COLO668 (cell line): ENCODE measurements around the gene TXN2.
"Not testable (repeated sequence)": the region's sequence is repeated elsewhere in the genome, so short reads cannot be mapped to it uniquely, and the experiment has no call there.

ENCODE experiments used
- DNase-seq: peaks from one replicate; lab custom pipeline; 2025; ENCODE audit not compliant: unreplicated experiment; lab: John Stamatoyannopoulos, UW

Gene TXN2, protein sequence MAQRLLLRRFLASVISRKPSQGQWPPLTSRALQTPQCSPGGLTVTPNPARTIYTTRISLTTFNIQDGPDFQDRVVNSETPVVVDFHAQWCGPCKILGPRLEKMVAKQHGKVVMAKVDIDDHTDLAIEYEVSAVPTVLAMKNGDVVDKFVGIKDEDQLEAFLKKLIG

DNA sequence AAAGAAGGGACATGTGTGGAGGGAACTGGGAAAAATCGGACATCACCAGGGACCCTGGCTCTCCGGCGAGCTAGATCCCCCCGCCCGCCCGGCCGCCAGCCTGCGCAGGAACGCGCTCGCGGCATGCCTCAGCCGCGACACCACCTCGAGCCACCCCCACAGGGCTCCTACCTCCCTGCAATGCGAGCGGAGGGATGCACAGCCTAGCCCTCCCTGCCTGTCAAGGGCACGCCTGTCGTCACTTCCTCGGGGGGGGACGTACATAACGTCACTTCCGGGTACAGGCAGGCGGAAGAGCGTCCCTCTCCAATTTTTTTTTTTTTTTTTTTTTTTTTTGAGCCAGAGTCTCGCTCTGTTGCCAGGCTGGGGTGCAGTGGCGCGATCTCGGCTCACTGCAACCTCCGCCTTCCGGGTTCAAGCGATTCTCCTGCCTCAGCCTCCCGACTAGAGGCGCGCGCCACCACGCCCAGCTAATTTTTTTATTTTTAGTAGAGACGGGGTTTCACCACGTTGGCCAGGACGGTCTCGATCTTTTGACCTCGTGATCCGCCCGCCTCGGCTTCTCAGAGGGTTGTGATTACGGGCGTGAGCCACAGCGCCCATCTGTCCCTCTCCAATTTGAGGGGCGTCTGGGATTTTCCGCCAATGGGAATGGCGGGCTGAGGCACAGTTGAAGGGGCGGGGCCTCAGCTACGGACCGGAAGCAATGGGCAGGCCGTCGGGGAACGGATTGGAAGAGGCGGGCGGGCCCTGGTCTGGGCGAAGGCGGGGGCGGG is at the start of gene TXN2:
TXN2 (minus strand) TSS at position 248 of the 776 bp plus-strand sequence. CDS start 803 bp downstream, outside the sequence.
- DNase-seq, result peak; percentile 97

DNA sequence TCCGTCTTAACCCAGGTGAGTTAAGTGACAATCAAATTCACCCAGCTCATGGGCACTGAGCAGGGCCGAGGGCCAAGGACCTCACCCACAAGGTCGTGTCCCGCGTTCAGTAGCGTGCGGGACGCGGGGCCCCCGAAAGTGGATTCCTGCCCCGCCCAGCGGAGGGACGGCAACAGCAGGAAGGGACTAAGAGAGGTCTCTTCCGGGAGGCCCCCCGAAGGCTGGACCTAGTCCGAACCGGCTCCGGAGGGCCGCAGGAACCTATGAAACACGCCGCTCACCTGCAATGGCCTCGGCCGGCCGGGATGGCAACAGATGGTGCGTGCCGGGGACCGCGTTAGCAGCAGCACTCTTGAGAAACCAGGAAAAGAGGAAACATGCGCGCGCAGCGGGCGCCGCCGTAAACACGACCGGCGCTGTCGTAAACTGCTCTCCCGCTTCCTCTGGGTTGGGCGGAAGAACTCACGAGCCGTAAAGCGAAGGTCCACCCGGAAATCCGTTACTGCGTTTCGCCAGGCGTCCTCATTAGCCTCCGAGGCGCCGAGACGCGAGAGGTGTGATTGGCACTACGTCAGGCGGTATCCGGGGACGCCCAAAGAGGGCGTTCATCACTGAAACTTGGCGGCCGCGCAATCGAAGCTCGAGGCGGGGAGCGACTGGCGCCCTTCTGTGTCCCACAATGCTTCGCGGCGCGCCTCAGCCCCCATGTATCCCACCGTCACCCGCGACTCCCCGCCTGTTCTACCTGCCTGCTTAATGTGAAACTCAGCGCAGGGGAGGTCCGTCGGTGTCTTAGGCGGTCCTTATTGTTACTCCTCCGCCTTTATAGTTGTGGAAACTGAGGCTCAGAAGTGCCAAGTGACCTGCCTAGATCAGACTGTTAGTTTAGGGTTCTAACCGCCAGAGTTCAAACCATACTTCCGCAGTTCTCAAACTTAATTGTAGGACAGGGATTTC is 47.6 kb upstream of the TXN2 start, which contains the start of gene EIF3D:
EIF3D (minus strand) TSS at position 372 of the 957 bp plus-strand sequence. CDS start 3,045 bp downstream, outside the sequence.
- peak; percentile 99 for DNase-seq

DNA sequence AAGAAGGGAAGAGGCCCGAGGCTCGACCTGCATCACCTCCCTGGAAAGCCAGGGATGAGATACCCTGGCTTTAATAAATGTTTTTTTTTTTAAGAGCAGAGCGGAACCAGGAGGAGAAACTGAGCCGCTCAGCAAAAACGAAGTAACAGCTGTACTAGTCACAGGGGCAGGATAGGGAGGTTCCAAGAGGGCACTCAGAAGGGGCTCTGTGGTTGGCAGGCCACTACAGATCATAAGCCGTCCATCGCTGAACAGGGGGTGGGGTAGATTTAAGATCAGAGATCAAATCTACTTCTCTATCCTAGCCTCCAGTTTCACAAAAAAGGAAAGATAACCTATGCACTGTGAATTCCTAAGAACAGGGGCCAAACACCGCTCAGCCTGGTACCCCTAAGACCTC is 46.9 kb upstream of the TXN2 start:
- DNase-seq, result peak; percentile 27

DNA sequence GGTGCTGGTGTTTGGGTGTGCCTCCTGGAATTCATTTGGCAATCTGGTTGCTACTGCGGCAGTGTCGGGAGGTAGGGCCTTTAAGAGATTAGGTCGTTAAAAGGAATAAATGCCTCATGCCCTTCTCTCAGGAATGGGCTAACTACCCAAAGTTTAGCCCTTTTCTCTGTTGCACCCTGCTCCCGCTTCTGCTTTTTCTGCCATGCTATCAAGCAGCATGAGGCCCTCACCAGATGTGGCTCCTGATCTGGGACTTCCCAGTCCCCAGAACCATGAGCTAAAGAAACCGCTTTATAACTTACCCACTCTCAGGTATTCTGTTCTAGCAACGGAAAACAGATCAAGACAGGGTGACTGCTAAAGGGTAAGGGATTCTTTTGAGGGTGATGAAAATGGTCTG is 41.2 kb upstream of the TXN2 start:
- DNase-seq, result no peak

DNA sequence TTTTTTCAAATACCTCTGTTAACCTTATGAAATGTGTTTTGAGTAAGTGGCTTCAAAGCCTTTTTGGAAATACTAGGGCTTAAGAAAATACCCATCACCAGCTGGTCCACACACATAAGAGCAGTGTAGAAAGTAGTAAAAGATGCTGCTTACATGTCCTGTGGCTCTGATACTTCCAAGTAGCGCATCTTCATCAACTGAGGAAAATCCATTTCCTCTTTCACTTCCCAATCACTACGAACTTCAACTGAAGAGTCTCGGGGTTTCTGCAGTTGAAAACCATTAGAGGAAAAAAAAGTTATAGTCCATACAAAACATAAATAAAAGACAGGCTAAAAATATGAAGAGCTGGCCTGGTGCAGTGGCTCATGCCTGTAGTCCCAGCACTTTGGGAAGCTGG is 39.0 kb upstream of the TXN2 start:
- no peak for DNase-seq

DNA sequence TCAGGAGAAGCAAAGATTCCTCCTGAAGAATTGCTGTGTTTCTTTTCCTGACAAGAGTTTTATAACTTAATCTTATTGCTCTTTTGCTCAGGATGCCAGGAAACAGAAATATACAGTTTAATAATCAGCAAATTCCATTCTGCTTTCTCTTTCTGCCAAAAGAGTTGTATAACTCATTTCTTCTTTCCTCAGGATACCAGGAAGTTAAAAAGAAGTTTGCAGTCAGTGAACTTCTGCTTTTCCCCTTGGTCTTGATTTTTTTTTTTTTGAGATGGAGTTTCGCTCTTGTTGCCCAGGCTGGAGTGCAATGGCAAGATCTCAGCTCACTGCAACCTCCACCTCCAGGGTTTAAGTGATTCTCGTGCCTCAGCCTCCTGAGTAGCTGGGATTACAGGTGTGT is 38.5 kb upstream of the TXN2 start:
- DNase-seq, result not testable (repeated sequence)

DNA sequence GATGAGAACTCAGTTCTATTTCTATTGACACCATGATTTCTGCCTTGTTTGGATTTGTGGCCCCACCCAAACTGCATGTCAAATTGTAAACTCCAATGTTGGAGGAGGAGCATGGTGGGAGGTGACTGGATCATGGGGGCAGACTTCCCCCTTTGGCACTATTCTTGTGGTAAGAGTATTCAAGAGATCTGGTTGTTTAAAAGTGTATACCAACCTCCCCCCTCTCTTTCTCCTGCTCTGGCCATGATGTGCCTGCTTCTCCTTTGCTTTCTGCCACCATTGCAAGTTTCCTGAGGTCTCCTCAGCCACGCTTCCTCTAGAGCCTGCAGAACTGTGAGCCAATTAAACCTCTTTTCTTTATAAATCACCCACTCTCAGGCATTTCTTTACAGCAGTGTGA is 33.3 kb upstream of the TXN2 start:
- no peak for DNase-seq

DNA sequence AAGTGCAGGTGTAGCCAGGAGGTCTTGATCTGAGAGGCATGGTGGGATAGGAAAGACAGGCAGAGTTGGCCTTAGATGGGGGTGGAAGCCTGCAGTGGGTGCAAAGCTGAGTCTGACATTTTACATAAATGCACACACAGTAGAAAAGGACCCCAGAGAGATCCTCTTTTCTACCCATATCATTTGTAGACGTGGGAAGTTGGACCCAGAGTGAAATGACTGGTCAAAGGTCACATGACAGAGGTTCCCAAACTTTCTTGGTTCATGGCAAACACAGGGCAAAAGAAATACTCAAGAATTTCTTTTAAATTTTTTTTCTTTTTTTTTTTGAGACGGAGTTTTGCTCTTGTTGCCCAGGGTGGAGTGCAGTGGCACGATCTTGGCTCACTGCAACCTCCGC is 31.6 kb upstream of the TXN2 start:
- DNase-seq, result no peak

DNA sequence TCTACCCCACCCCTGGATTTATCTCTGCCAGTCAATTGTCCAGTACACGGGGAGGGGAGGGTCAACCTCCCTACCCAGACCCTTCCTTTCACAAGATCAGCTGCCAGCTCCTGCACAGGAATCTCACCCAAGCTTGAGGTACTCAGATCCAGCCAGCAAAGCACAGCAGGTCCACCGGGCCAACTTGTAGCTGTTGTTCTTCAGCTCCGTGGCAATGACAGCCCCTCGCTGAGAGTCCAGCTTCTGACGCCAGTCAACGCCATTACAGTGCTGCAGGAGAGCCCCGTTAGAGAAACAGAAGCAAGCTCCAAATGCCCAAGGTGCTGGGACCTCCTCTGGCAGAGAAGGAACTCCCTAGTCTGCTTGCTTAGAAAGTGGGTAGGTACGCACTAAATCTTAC is 30.9 kb upstream of the TXN2 start:
- no peak for DNase-seq

DNA sequence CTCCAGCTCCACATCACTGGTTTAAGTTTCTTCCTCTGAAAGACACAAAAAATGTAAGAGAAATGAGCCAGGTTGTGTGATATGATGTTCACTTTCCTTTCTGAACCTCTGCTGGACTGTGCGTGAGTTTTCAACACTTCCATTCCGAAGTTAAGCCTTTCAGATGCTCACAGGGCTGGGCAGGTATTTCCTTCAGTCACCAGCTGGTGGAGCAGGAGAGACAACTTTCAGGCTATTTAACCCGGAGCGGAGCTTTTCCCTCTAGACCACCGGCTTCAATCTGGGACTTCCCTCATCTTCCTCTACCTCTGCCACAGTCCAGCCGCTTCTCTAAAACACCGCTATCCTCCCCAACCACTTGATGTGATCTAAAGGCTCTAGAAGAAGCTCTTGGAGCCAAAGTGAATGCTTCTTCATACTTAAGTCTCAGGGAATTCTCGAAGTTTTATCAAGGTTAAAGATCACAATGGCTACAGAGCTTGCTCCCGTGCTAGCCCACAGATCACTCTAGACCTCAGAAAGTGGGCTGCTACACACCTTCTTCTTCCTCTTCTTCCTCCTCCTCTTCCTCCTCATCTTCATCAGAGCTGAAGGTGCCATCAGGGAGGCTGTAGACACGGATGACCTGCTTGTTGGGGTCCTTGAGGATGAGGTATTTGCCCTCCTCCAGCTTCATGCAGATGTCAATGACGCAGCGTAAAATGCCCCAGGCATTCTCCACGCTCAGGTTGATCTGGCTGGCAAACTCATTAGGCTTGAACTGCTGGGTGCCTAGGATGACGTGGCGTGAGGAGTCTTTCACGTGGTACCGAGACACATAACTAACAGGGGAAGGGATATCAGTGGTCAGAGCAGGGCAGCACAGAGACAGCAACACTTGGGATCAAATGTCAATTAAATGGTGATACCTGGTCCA is 29.8 kb upstream of the TXN2 start:
- peak; percentile 31 for DNase-seq

DNA sequence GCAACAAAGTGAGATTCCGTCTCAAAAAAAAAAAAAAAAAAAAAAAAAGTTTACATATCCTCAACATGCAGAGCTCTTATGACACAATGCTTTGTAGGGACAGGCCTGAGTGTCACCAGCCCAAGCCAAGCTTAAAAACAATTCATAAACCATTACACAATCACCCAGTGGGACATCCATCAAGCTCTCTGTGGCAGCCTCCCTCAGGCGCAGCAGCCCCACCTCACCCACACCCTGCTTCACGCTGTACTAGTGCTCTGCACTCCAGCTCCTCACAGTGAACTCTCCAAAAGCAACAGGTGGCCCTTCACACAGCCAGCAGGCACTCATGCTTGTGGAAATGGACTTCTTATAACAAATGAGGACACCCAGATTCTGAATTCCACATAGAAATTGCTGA is 28.9 kb upstream of the TXN2 start:
- DNase-seq, result no peak

DNA sequence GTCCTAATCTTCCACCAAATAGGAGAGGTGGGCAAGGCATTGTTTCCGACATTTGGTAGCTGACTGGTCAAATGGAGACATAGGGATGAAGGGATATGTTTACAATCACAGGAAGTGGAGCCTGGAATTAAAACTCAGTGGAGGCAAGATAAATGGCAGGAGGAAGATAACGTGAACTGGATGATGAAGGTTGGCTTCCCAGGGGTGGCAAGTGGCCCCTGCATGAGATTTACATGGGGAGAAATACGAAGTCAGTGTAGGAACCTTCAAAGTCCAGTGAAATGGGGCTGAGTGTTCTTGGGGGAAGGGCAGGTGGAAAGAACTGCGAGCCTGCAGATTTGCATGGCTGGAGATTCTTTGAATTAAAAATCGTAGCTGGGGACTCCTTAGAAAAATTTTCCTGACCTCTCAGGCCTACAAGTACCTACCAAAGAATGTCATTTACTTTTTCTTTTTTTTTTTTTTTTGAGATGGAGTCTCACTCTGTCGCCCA is 26.1 kb upstream of the TXN2 start:
- no peak for DNase-seq

DNA sequence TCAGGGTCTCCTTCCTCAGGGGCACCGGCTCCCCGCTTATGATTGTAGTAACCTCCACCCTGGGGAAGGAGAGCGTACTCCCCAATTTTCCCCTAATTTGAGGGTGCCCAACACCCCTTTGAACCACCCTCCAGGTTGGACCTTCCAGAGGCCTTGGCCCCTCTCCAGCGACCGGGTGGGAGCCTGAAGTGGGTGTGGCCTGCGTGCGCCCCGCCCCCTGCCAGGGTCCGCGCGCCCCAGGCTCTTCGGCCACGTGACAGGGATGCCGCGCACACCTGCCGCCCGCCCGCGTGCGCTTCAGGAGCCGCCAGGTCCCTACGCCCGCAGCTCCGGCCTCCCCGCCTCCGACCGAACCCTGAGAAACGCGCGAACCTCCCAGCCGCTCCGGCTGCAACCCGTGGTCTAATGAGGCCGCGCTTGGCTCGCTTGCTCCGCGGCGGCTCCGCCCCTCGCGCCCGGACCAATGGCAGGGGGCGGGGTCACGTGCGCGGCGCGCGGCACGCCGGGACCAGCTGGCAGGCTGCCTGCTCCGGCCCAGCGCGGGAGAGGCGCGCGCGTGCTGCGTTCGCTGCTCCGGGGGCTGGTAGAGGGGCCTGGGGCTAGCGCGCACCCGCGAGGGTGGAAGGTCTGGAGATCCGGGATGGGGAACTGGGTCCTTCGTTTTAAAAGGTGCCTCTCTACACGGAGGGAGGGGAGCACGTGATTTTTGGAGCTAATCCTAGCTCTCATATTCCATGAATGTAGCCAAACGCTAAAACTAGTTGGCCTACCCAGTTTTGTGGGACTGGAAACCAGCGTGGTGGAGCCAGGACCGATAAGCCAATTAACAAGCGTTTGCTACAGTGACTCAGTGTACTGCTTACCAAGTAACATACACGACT is 25.4 kb upstream of the TXN2 start, which contains the start of gene FOXRED2:
FOXRED2 (minus strand) TSS at position 404 of the 881 bp plus-strand sequence. CDS start 618 bp downstream, outside the sequence.
- DNase-seq, result peak; percentile 96

DNA sequence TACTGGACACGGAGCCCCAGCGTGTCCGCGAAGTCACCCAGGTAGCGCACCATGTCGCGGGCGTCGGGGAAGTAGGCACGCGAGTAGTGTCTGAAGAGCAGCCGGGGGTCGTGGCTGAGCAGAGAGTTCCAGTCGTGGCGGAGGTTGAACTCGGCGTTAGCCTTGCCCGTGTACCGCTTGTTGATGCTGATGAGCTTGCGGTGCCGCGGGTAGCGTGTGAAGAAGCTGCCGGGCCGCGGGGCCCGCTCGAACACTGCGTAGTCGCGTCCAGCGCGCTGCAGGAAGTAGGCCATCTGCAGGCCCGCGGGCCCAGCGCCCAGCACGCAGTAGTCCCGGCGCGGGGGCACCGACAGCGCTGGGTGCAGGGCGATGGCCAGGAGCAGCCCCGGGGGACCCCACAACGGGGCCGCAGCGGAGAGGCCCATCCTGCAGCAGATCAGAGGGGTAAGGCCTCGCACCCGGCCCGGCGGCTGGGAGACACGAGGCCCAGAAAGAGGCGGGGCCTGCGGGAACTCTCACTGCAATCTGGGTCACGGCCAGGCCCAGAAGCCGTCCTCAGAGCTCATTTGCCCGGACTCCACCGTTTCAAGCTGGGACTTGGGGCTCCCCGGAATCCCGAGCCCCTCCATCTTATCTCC is 24.7 kb upstream of the TXN2 start:
- no peak for DNase-seq

DNA sequence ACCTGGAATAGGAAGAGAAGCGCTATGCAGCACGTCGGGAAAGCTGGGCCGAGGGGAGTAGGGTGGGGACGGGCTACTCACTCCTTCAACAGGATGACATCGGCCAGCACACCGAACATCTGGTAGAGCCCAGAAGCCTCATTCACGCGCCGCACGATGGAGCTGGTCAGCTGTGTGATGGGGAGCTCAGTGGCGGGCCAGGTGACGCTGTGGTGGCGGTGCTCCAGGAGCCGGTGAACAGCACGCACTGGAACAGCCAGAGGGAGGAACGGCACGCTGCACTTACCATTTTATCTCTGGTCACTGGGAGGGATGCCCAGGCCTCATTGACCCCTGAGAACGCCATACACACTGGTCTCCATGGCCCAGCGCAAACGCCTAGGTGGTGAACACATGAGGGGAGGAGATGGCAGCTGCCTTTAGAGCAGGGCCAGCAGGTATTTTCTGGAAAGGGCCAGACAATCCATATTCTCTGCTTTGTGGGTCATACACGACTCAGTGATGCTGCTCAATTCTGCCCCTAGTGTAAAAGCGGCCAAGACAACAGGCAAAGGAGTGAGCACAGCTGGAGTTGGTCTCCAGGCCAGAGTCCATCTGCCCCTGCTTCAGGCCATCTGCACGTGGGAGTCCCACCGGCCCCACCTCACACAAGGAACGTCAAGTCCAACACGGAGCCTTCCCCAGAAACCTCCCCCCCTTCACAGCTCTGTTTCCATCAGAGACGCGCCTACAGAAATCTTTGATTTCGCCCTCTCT is 16.6 kb upstream of the TXN2 start:
- DNase-seq, result no peak

DNA sequence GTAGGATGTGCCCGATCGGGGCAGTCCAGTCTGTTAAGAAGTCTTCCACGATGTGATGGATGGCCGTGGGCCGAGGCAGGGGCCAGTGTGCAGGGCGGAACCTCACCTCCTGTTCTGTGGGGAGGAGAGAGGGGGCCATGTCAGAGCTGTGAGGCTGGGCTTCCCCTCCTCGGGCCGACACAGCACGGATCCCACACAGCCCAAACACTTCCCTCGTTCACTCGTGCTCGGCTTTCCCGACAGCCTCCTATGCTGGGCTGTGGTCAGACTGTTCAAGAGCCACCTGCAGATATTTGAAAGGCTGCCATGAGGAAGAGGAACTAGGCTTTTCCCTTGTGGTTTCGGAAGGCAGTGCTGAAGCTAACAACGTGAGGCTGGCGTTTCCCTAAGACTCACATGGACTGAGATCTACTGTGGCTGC is 12.3 kb upstream of the TXN2 start:
- DNase-seq, result no peak

DNA sequence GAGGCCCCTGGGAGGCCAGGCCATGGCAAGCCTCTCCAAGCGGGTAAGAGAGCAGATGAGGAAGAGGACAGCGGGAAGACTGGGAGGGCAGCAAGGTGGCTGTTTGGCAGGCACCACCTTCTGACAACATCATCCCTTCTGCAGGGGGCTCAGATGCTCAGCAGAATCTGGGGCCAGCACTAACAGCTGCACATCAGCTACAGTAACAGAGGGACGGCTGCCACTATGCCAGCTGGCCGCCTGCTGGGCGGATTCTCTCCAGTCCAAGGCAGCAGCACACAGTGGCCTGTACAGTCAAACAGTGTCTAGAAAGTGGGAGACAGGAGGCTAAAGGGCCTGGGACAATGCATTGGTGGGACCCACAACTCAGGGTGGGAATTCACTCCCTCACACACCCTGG is 10.7 kb upstream of the TXN2 start:
- no peak for DNase-seq

DNA sequence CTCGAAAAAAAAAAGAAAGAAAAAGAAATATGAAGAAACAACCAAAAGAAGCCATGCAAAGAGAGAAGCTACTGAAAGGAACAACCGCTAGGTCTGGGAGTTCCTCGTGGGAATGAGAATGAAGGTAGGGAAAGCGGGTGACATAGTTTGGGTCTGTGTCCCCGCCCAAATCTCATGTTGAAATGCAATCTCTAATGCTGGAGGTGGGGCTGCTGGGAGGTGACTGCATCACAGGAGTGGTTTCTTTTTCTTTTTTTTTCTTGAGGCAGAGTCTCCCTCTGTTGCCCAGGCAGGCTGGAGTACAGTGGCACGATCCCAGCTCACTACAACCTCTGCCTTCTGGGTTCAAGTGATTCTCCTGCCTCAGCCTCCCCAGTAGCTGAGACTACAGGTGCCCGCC is 9.7 kb upstream of the TXN2 start:
- DNase-seq, result no peak
